GM21576 (cell line): ENCODE results near the gene SHROOM2.
"Not testable (repeated sequence)": the region's sequence is repeated elsewhere in the genome, so short reads cannot be mapped to it uniquely, and the experiment has no call there.

Experiments used
- ATAC-seq: cut with Tn5 transposase; IDR thresholded peaks from one replicate; pipeline ENCODE4 v1.9.1; 2021; ENCODE audit warnings: mild to moderate bottlenecking, moderate library complexity; ENCODE audit not compliant: unreplicated experiment

Gene SHROOM2

GRCh38 chrX:9785254-9785943, 830 bp upstream of the SHROOM2 start:
- no peak for ATAC-seq

GRCh38 chrX:9786798-9787635, 788 bp downstream of the SHROOM2 start:
- no peak for ATAC-seq

GRCh38 chrX:9788911-9789310, 2.7 kb downstream of the SHROOM2 start:
- no peak for ATAC-seq

- no peak for ATAC-seq
Observed at GRCh38 chrX:9789555-9789954, 3.3 kb downstream of the SHROOM2 start.

GRCh38 chrX:9790866-9791265, 4.6 kb downstream of the SHROOM2 start:
- ATAC-seq, result no peak

GRCh38 chrX:9794495-9794894, 8.3 kb downstream of the SHROOM2 start:
- no peak for ATAC-seq

- ATAC-seq, result no peak
Observed at GRCh38 chrX:9797384-9798360, 11.4 kb downstream of the SHROOM2 start.

GRCh38 chrX:9802737-9803136, 16.5 kb downstream of the SHROOM2 start:
- ATAC-seq, result no peak

GRCh38 chrX:9804444-9804843, 18.2 kb downstream of the SHROOM2 start:
- no peak for ATAC-seq

GRCh38 chrX:9805956-9806355, 19.7 kb downstream of the SHROOM2 start:
- no peak for ATAC-seq

GRCh38 chrX:9807355-9808182, 21.3 kb downstream of the SHROOM2 start:
- no peak for ATAC-seq

GRCh38 chrX:9809876-9810275, 23.6 kb downstream of the SHROOM2 start:
- ATAC-seq, result not testable (repeated sequence)

GRCh38 chrX:9811086-9811485, 24.9 kb downstream of the SHROOM2 start:
- ATAC-seq, result not testable (repeated sequence)

GRCh38 chrX:9816084-9816700, 30.0 kb downstream of the SHROOM2 start:
- no peak for ATAC-seq

- ATAC-seq, result no peak
Observed at GRCh38 chrX:9821572-9821971, 35.3 kb downstream of the SHROOM2 start.

GRCh38 chrX:9824554-9824953, 38.3 kb downstream of the SHROOM2 start:
- ATAC-seq, result no peak

- ATAC-seq, result no peak
Observed at GRCh38 chrX:9825129-9825790, 39.0 kb downstream of the SHROOM2 start.

- no peak for ATAC-seq
Observed at GRCh38 chrX:9825966-9826365, 39.7 kb downstream of the SHROOM2 start.
